HCT116 (cell line): ENCODE measurements around the gene KXD1. TPM values are rescaled to one million over a fixed set of nuclear protein-coding genes. Genes with fewer than 3 reads are reported as not detected.

Experiments
- ATAC-seq: fragments of 200-7000 bp; cut with Tn5 transposase; 2 replicates; pipeline ENCODE4 v1.9.1; 2020; ENCODE audit warnings: mild to moderate bottlenecking, moderate library complexity
- BruUV-seq: library from RNA; stranded (reverse); fragments of 400-500 nt; replicated peaks from 2 replicates; lab custom pipeline; 2021; lab: Mats Ljungman, UMichigan
- CTCF ChIA-PET: fragments of 300-600 bp; sonication (Branson Sonifier 250); formaldehyde crosslinking; loops from one replicate; lab custom pipeline; 2021; ENCODE audit warnings: antibody characterized with exemption; lab: Charles Lee
- POLR2A ChIA-PET: fragments of 300-600, 350-600 bp; sonication (Branson Sonifier 250); formaldehyde crosslinking; loops from one replicate; lab custom pipeline; 2021; ENCODE audit warnings: antibody characterized with exemption; lab: Charles Lee
- RAD21 ChIA-PET, 2 experiments: fragments of 300-600 bp; sonication (Branson Sonifier 250); formaldehyde crosslinking; loops; one replicate each; lab custom pipeline; 2023; ENCODE audit warnings: low total read pairs in 2 of 2; ENCODE audit not compliant: uncharacterized antibody in 2 of 2, unreplicated experiment in 2 of 2, low non-redundant PET in 1 of 2; lab: Charles Lee
- DNase-seq: peaks from one replicate; pipeline ENCODE4 v3.0.0-alpha.2; 2010; ENCODE audit warnings: low read depth, low spot score
- H2AFZ ChIP-seq: fragments of 200-600 bp; shearing (Covaris generic), sonication (generic); 2 replicates; pipeline ENCODE4 v1.6.1; 2017; ENCODE audit warnings: low read depth, mixed run types, mixed read lengths, antibody characterized with exemption, low read length; ENCODE audit not compliant: poor library complexity, severe bottlenecking
- H3K27ac ChIP-seq: 2 replicates; pipeline ENCODE4 v1.5.1; 2012; ENCODE audit warnings: low read depth, low read length
- H3K27me3 ChIP-seq: fragments of 200-600 bp; sonication (generic); 2 replicates; pipeline ENCODE4 v1.6.1; 2016; ENCODE audit warnings: mixed run types, low read length, mixed read lengths; ENCODE audit not compliant: insufficient read depth
- H3K36me3 ChIP-seq, 2 experiments: fragments of 200-500 bp in 1 of 2; fragments of 200-600 bp in 1 of 2; sonication (Bioruptor generic) in 1 of 2; sonication (generic) in 1 of 2; 2 replicates each; pipeline versions ENCODE4 v1.5.1 to v1.6.1; 2014 to 2016; ENCODE audit warnings: low read length in 2 of 2, inconsistent platforms in 1 of 2, mixed read lengths in 1 of 2, mixed run types in 1 of 2; ENCODE audit not compliant: insufficient read depth in 2 of 2, control insufficient read depth in 1 of 2
- H3K4me1 ChIP-seq, 2 experiments: fragments of 200-600 bp in 1 of 2; sonication (generic) in 1 of 2; 2 replicates each; pipeline versions ENCODE4 v1.5.1 to v1.6.1; 2012 to 2017; ENCODE audit warnings: low read length in 2 of 2, inconsistent platforms in 1 of 2, mild to moderate bottlenecking in 1 of 2, mixed read lengths in 1 of 2, mixed run types in 1 of 2, moderate library complexity in 1 of 2; ENCODE audit not compliant: insufficient read depth in 2 of 2, control insufficient read depth in 1 of 2
- H3K4me2 ChIP-seq: fragments of 200-600 bp; sonication (generic); 2 replicates; pipeline ENCODE4 v1.6.1; 2017; ENCODE audit warnings: mixed run types, low read length, mixed read lengths
- H3K4me3 ChIP-seq, 2 experiments: fragments of 200-600 bp in 1 of 2; sonication (generic) in 1 of 2; replicated peaks in 1 of 2; 2 replicates each; pipeline ENCODE4 v1.5.1; 2011 to 2016; ENCODE audit warnings: low read length in 2 of 2, control low read depth in 1 of 2, low read depth in 1 of 2, mild to moderate bottlenecking in 1 of 2, mixed read lengths in 1 of 2, mixed run types in 1 of 2
- H3K79me2 ChIP-seq: fragments of 200-600 bp; sonication (generic); 2 replicates; pipeline ENCODE4 v1.6.1; 2017; ENCODE audit warnings: mild to moderate bottlenecking, mixed run types, low read length, moderate library complexity, mixed read lengths; ENCODE audit not compliant: insufficient read depth
- H3K9ac ChIP-seq: fragments of 200-600 bp; sonication (generic); 2 replicates; pipeline ENCODE4 v1.6.1; 2016; ENCODE audit warnings: low read length, mixed read lengths
- H3K9me2 ChIP-seq: fragments of 200-600 bp; sonication (generic), shearing (Covaris generic); 2 replicates; pipeline ENCODE4 v1.6.1; 2017; ENCODE audit warnings: mixed run types, mild to moderate bottlenecking, moderate library complexity; ENCODE audit not compliant: insufficient read depth
- H3K9me3 ChIP-seq, 2 experiments: fragments of 200-500 bp in 1 of 2; fragments of 200-600 bp in 1 of 2; sonication (Bioruptor generic) in 1 of 2; sonication (generic) in 1 of 2; 2 replicates each; pipeline ENCODE4 v1.6.1; 2014 to 2017; ENCODE audit warnings: low read length in 2 of 2, mixed read lengths in 2 of 2, inconsistent platforms in 1 of 2, low read depth in 1 of 2, mild to moderate bottlenecking in 1 of 2, mixed run types in 1 of 2, moderate library complexity in 1 of 2; ENCODE audit not compliant: control insufficient read depth in 1 of 2, insufficient read depth in 1 of 2
- H4K20me1 ChIP-seq: fragments of 200-600 bp; sonication (generic), shearing (Covaris generic); 2 replicates; pipeline ENCODE4 v1.6.1; 2017; ENCODE audit warnings: mixed run types, mild to moderate bottlenecking, moderate library complexity; ENCODE audit not compliant: insufficient read depth
- ATF3 ChIP-seq: IDR thresholded peaks from 2 replicates; pipeline ENCODE4 v1.6.1; 2012
- EZH2phosphoT487 ChIP-seq: fragments of 200-600 bp; IDR thresholded peaks from 2 replicates; pipeline ENCODE4 v1.6.1; 2018; ENCODE audit warnings: antibody characterized with exemption, borderline replicate concordance
- FOSL1 ChIP-seq: IDR thresholded peaks from 2 replicates; pipeline ENCODE4 v1.6.1; 2012; ENCODE audit warnings: low read depth
- MAX ChIP-seq: IDR thresholded peaks from 2 replicates; pipeline ENCODE4 v1.6.1; 2012
- POLR2AphosphoS5 ChIP-seq: IDR thresholded peaks from 2 replicates; pipeline ENCODE4 v1.6.1; 2011; ENCODE audit warnings: mild to moderate bottlenecking, low read depth, low read length, moderate library complexity
- REST ChIP-seq: IDR thresholded peaks from 2 replicates; pipeline ENCODE4 v1.6.1; 2012; ENCODE audit warnings: low read depth
- SP1 ChIP-seq: IDR thresholded peaks from 2 replicates; pipeline ENCODE4 v1.6.1; 2012; ENCODE audit warnings: low read depth
- TCF7L2 ChIP-seq: IDR thresholded peaks from 2 replicates; pipeline ENCODE4 v1.7.0; 2011; ENCODE audit warnings: borderline replicate concordance, inconsistent platforms; ENCODE audit not compliant: insufficient read depth, insufficient read length; ENCODE audit errors: extremely low read depth
- ZFX ChIP-seq: fragments of 450-650 bp; IDR thresholded peaks from 2 replicates; pipeline ENCODE4 v1.6.1; 2017
- ZNF274 ChIP-seq: fragments of 200-500 bp; sonication (Bioruptor generic); IDR thresholded peaks from 2 replicates; pipeline ENCODE4 v1.6.1; 2014; ENCODE audit warnings: mild to moderate bottlenecking, low read depth, low read length, inconsistent platforms
- intact Hi-C: fragments of 100-400 bp; cut with micrococcal nuclease; formaldehyde crosslinking; loops from 2 replicates; pipeline ENCODE4 v1.10.0; 2022
- total RNA-seq: library from RNA; stranded (reverse); gene quantifications from one replicate; pipeline ENCODE4 v1.2.1, GENCODE V29; 2021; ENCODE audit not compliant: unreplicated experiment

The KXD1 gene
- total RNA-seq, 1 experiment from 2014 or later: 139 TPM

- H3K79me2 ChIP-seq: peaks cover 4% of the 10 kb centered on the region; the same call in 1 of the 2 replicates
- no peak for DNase-seq
- no peak overlapping the region for H3K27ac ChIP-seq
- ChIA-PET CTCF (no interaction called here), POLR2A (no interaction called here), RAD21 (no interaction called here)
- no peaks in the 10 kb centered on the region for H4K20me1 ChIP-seq
- TF ChIP-seq ZNF274: no peak
- TF ChIP-seq ATF3: no peak
- TF ChIP-seq POLR2AphosphoS5: no peak
- no peak for TF ChIP-seq MAX
- no peak for TF ChIP-seq EZH2phosphoT487
- TF ChIP-seq TCF7L2: no peak
- no peak for TF ChIP-seq FOSL1
- no peak for TF ChIP-seq SP1
- H3K9me2 ChIP-seq: no peaks in the 10 kb centered on the region
- no peak overlapping the region for H3K4me3 ChIP-seq
- no peak for ATAC-seq
- H3K36me3 ChIP-seq: peaks cover 20 to 26% of the 10 kb centered on the region in 2 experiments; a peak in 3 of 4 replicates
- no TSS peak for BruUV-seq
- no peak overlapping the region for H3K4me2 ChIP-seq
- no peak overlapping the region for H2AFZ ChIP-seq
- H3K4me1 ChIP-seq: no peaks in the 10 kb centered on the region
- no peaks in the 10 kb centered on the region for H3K9me3 ChIP-seq
- H3K9ac ChIP-seq: no peak overlapping the region
- no peaks in the 10 kb centered on the region for H3K27me3 ChIP-seq
- intact Hi-C loops: no loop called here
These were observed 21.2 kb upstream of the KXD1 start for GRCh38 chr19:18536475-18536874.

- Histone ChIP-seq H3K9me3 (no peaks in the 10 kb centered on the region), H4K20me1 (no peaks in the 10 kb centered on the region), H2AFZ (no peak overlapping the region), H3K9ac (no peak overlapping the region), H3K79me2 (peaks cover 14% of the 10 kb centered on the region), H3K4me1 (peaks cover 2 to 7% of the 10 kb centered on the region in 2 experiments), H3K36me3 (peaks cover 20 to 27% of the 10 kb centered on the region in 2 experiments; a peak in 3 of 4 replicates), H3K4me3 (no peak overlapping the region), H3K27ac (no peak overlapping the region), H3K27me3 (no peaks in the 10 kb centered on the region), H3K9me2 (no peaks in the 10 kb centered on the region), H3K4me2 (no peak overlapping the region)
- BruUV-seq: TSS peak; percentile 4
- CTCF ChIA-PET: no interaction called here
- DNase-seq (no peak), ATAC-seq (no peak)
- intact Hi-C loops: no loop called here
- POLR2A ChIA-PET: no interaction called here
- TF ChIP-seq POLR2AphosphoS5 (no peak), ZNF274 (no peak), REST (no peak), ZFX (0 out of 2 replicates have a peak, but pooled peaks have one; percentile 13)
- RAD21 ChIA-PET: no interaction called here
These were observed 20.2 kb upstream of the KXD1 start for GRCh38 chr19:18537431-18537830.
